Peyer's patch (tissue), 4 donors: ENCODE results near the gene PDE4D. TPM values are rescaled to one million over a fixed set of nuclear protein-coding genes. Genes with fewer than 3 reads are reported as not detected.
"Not testable (repeated sequence)": the region's sequence is repeated elsewhere in the genome, so short reads cannot be mapped to it uniquely, and the experiment has no call there.

Source experiments
- DNase-seq, 3 donors: peaks; one replicate each; pipeline ENCODE4 v3.0.0-alpha.2; 2017 to 2019
- H3K27ac ChIP-seq, 4 donors: fragments of 200-600 bp; sonication (generic); one replicate each; pipeline ENCODE4 v1.5.1; 2016 to 2019
- H3K27me3 ChIP-seq, 2 donors: fragments of 200-600 bp; sonication (generic); one replicate each; pipeline ENCODE4 v1.5.1; 2019
- H3K36me3 ChIP-seq, 3 donors: fragments of 200-600 bp; sonication (generic); one replicate each; pipeline ENCODE4 v1.5.1; 2016 to 2019
- H3K4me1 ChIP-seq, 4 donors: fragments of 200-600 bp; sonication (generic); one replicate each; pipeline ENCODE4 v1.5.1; 2016 to 2019
- H3K4me3 ChIP-seq, 4 donors: fragments of 200-600 bp; sonication (generic); 1 replicate in 3 of 4; 2 replicates in 1 of 4; pipeline ENCODE4 v1.5.1; 2016 to 2019; ENCODE audit warnings: mild to moderate bottlenecking in 1 of 4
- H3K9me3 ChIP-seq, 4 donors: fragments of 200-600 bp; sonication (generic); one replicate each; pipeline ENCODE4 v1.5.1; 2016 to 2019; ENCODE audit warnings: mild to moderate bottlenecking in 1 of 4
- CTCF ChIP-seq, 6 experiments: fragments of 450-650 bp in 4 of 6; fragments of 200-600 bp in 2 of 6; sonication (generic) in 1 of 6; IDR thresholded peaks; one replicate each; pipeline ENCODE4 v1.5.1; 2017 to 2019; ENCODE audit warnings: antibody characterized with exemption in 6 of 6, mild to moderate bottlenecking in 3 of 6, moderate library complexity in 1 of 6
- POLR2A ChIP-seq, 2 donors: fragments of 450-650 bp; IDR thresholded peaks; one replicate each; pipeline ENCODE4 v1.5.1; 2017; ENCODE audit warnings: antibody characterized with exemption in 2 of 2, mild to moderate bottlenecking in 2 of 2, moderate library complexity in 2 of 2
- total RNA-seq, 4 donors: library from RNA; depleted of rRNA; stranded (reverse); fragments of >200 nt; gene quantifications; one replicate each; pipeline ENCODE4 v1.1.0, GENCODE V29; 2016

Gene PDE4D
- total RNA-seq, 4 donors from 2014 or later = 19.8 to 89.1 (median 43.9) TPM

GRCh38 chr5:59418808-59419207, 474.7 kb downstream of the PDE4D start:
- H3K27ac ChIP-seq = no peak overlapping the region
- TF ChIP-seq POLR2A (IDR thresholded peaks at IDR 0.05) (no peak), CTCF (IDR thresholded peaks at IDR 0.05) (no peak)
- peaks cover 0 to 24% (median 0%) of the 10 kb centered on the region in 4 donors for H3K4me1 ChIP-seq
- peak in 1 of 3 donors; percentile 62 for DNase-seq
- H3K36me3 ChIP-seq = no peaks in the 10 kb centered on the region
- H3K9me3 ChIP-seq = no peaks in the 10 kb centered on the region
- no peaks in the 10 kb centered on the region for H3K27me3 ChIP-seq
- no peak overlapping the region for H3K4me3 ChIP-seq

- Histone ChIP-seq H3K27me3 (no peaks in the 10 kb centered on the region), H3K4me3 (no peak overlapping the region), H3K4me1 (peaks cover 0 to 21% (median 0%) of the 10 kb centered on the region in 4 donors), H3K27ac (no peak overlapping the region), H3K36me3 (no peaks in the 10 kb centered on the region), H3K9me3 (no peaks in the 10 kb centered on the region)
- no peak for DNase-seq
- no peak for TF ChIP-seq POLR2A (IDR thresholded peaks at IDR 0.05)
- no peak for TF ChIP-seq CTCF (IDR thresholded peaks at IDR 0.05)
Observed at GRCh38 chr5:59416451-59416850, 477.1 kb downstream of the PDE4D start.

GRCh38 chr5:59416026-59416425, 477.5 kb downstream of the PDE4D start:
- TF ChIP-seq POLR2A (IDR thresholded peaks at IDR 0.05) (no peak), CTCF (IDR thresholded peaks at IDR 0.05) (no peak)
- peaks cover 0 to 21% (median 0%) of the 10 kb centered on the region in 4 donors for H3K4me1 ChIP-seq

GRCh38 chr5:59412428-59412827, 481.1 kb downstream of the PDE4D start:
- Histone ChIP-seq H3K27me3 (no peaks in the 10 kb centered on the region), H3K4me1 (peaks cover 0 to 3% (median 0%) of the 10 kb centered on the region in 4 donors), H3K4me3 (no peak overlapping the region), H3K27ac (no peak overlapping the region), H3K36me3 (no peaks in the 10 kb centered on the region), H3K9me3 (peaks cover 0 to 9% (median 0%) of the 10 kb centered on the region in 4 donors)
- no peak for TF ChIP-seq CTCF (IDR thresholded peaks at IDR 0.05)
- TF ChIP-seq POLR2A (IDR thresholded peaks at IDR 0.05) = no peak
- DNase-seq = no peak

More at GRCh38 chr5:59416026-59416425, 477.5 kb downstream of the PDE4D start:
- H3K9me3 ChIP-seq = no peaks in the 10 kb centered on the region
- H3K27ac ChIP-seq = no peak overlapping the region
- no peaks in the 10 kb centered on the region for H3K27me3 ChIP-seq
- no peak overlapping the region for H3K4me3 ChIP-seq
- H3K36me3 ChIP-seq = no peaks in the 10 kb centered on the region
- no peak for DNase-seq

- not testable (repeated sequence) for H3K9me3 ChIP-seq, H3K27me3 ChIP-seq, DNase-seq, H3K36me3 ChIP-seq, H3K27ac ChIP-seq, H3K4me3 ChIP-seq, H3K4me1 ChIP-seq
Observed at GRCh38 chr5:59408997-59409396, 484.5 kb downstream of the PDE4D start.

- Histone ChIP-seq H3K27me3 (no peaks in the 10 kb centered on the region), H3K9me3 (peaks cover 0 to 9% (median 0%) of the 10 kb centered on the region in 4 donors), H3K27ac (no peak overlapping the region), H3K4me3 (no peak overlapping the region), H3K4me1 (no peaks in the 10 kb centered on the region), H3K36me3 (no peaks in the 10 kb centered on the region)
- no peak for DNase-seq
- TF ChIP-seq POLR2A (IDR thresholded peaks at IDR 0.05) (no peak), CTCF (IDR thresholded peaks at IDR 0.05) (no peak)
Observed at GRCh38 chr5:59407967-59408366, 485.6 kb downstream of the PDE4D start.
